ENCODE data around the gene CAMTA1. TPM values are rescaled to one million over a fixed set of nuclear protein-coding genes. Genes with fewer than 3 reads are reported as not detected.

Gene CAMTA1
- polyA plus RNA-seq, 1 donor from 2014 or later: 162 TPM

- no peaks in the 10 kb centered on the region for H3K79me2 ChIP-seq (replicated peaks; ENCODE audit: insufficient read depth, low read length)
- H3K4me2 ChIP-seq (ENCODE audit: low read length): no peak overlapping the region
- H3K4me3 ChIP-seq (ENCODE audit: low read length): no peak overlapping the region
- H3K27me3 ChIP-seq (ENCODE audit: insufficient read depth, low read depth, low read length): no peaks in the 10 kb centered on the region
- H3K9ac ChIP-seq (ENCODE audit: low read length): peak overlapping the region; percentile 95
- H4K20me1 ChIP-seq (ENCODE audit: insufficient read depth): no peaks in the 10 kb centered on the region
- peaks cover 20% of the 10 kb centered on the region for H3F3A ChIP-seq (ENCODE audit: insufficient read depth, low read length, poor library complexity, severe bottlenecking)
- H3K36me3 ChIP-seq (ENCODE audit: insufficient read depth, low read length): no peaks in the 10 kb centered on the region
- H3K9me2 ChIP-seq (ENCODE audit: insufficient read depth, low read length): no peaks in the 10 kb centered on the region
- no peak for TF ChIP-seq EP300 (conservative IDR thresholded peaks at IDR 0.05; ENCODE audit: poor library complexity, severe bottlenecking)
- no peak for TF ChIP-seq TAF1 (IDR thresholded peaks at IDR 0.05; ENCODE audit: low read depth)
- TF ChIP-seq SMC3 (conservative IDR thresholded peaks at IDR 0.05; ENCODE audit: poor library complexity): no peak
- no peak for TF ChIP-seq RAD21 (conservative IDR thresholded peaks at IDR 0.05)
- no peak for TF ChIP-seq REST (IDR thresholded peaks at IDR 0.05; ENCODE audit: borderline replicate concordance)
- no peak for TF ChIP-seq POLR2AphosphoS5 (IDR thresholded peaks at IDR 0.05)
- no peak for TF ChIP-seq MXI1 (conservative IDR thresholded peaks at IDR 0.05; ENCODE audit: poor library complexity, severe bottlenecking)
- TF ChIP-seq EZH2 (IDR thresholded peaks at IDR 0.05; ENCODE audit: borderline replicate concordance, insufficient read depth, low read length, poor library complexity, severe bottlenecking): no peak
- TF ChIP-seq CTCF (IDR thresholded peaks at IDR 0.05; ENCODE audit: poor library complexity, severe bottlenecking): no peak
- H2AFZ ChIP-seq (ENCODE audit: low read depth, low read length): no peak overlapping the region
- H3K9me3 ChIP-seq (ENCODE audit: low read length): no peaks in the 10 kb centered on the region
- peak overlapping the region; percentile 100 for H3K27ac ChIP-seq (ENCODE audit: low read length)
Measured at GRCh38 chr1:7671676-7672075, 886.4 kb downstream of the CAMTA1 start.

- Histone ChIP-seq H2AFZ (ENCODE audit: low read depth, low read length) (no peak overlapping the region), H3K4me3 (ENCODE audit: low read length) (no peak overlapping the region), H3K27ac (ENCODE audit: low read length) (peak overlapping the region; percentile 20), H3K9me3 (ENCODE audit: low read length) (no peaks in the 10 kb centered on the region), H3K36me3 (ENCODE audit: insufficient read depth, low read length) (no peaks in the 10 kb centered on the region), H3K79me2 (replicated peaks; ENCODE audit: insufficient read depth, low read length) (no peaks in the 10 kb centered on the region), H3K9ac (ENCODE audit: low read length) (peak overlapping the region; percentile 18), H3F3A (ENCODE audit: insufficient read depth, low read length, poor library complexity, severe bottlenecking) (peaks cover 17% of the 10 kb centered on the region), H4K20me1 (ENCODE audit: insufficient read depth) (no peaks in the 10 kb centered on the region), H3K4me2 (ENCODE audit: low read length) (no peak overlapping the region), H3K27me3 (ENCODE audit: insufficient read depth, low read depth, low read length) (no peaks in the 10 kb centered on the region), H3K9me2 (ENCODE audit: insufficient read depth, low read length) (no peaks in the 10 kb centered on the region)
- TF ChIP-seq RAD21 (conservative IDR thresholded peaks at IDR 0.05): no peak
- TF ChIP-seq TAF1 (IDR thresholded peaks at IDR 0.05; ENCODE audit: low read depth): no peak
- no peak for TF ChIP-seq MXI1 (conservative IDR thresholded peaks at IDR 0.05; ENCODE audit: poor library complexity, severe bottlenecking)
- no peak for TF ChIP-seq POLR2AphosphoS5 (IDR thresholded peaks at IDR 0.05)
- TF ChIP-seq REST (IDR thresholded peaks at IDR 0.05; ENCODE audit: borderline replicate concordance): no peak
- no peak for TF ChIP-seq EP300 (conservative IDR thresholded peaks at IDR 0.05; ENCODE audit: poor library complexity, severe bottlenecking)
- TF ChIP-seq EZH2 (IDR thresholded peaks at IDR 0.05; ENCODE audit: borderline replicate concordance, insufficient read depth, low read length, poor library complexity, severe bottlenecking): no peak
- no peak for TF ChIP-seq CTCF (IDR thresholded peaks at IDR 0.05; ENCODE audit: poor library complexity, severe bottlenecking)
- no peak for TF ChIP-seq SMC3 (conservative IDR thresholded peaks at IDR 0.05; ENCODE audit: poor library complexity)
Measured at GRCh38 chr1:7672864-7673263, 887.6 kb downstream of the CAMTA1 start.

Data from neural cell (in vitro differentiated cells).